ENCODE results near the gene TELO2.

The TELO2 gene

DNA sequence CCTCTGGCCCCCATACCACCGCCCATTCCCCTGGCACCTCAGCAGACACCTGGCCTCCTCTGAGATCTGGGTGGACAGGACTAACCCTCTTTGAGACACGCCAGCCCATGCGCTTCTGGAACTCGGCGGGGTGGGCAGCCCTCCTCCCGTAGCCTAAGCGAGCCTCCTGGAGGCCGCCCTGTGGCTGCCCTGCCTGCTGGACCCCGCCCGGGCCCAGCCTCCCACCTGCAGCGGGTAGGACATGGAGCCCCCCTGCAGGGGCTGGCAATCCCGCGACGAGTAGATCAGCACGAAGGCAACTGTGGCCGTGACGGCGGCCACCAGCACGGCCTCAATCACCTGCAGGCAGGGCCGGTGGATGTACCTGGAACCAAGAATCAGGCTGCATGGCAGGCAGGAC lies 40.6 kb upstream of the TELO2 start:
- Histone ChIP-seq H3K36me3 (ENCODE audit: control insufficient read depth, low read length) (peaks cover 24% of the 10 kb centered on the region), H3K4me3 (ENCODE audit: low read length) (no peak overlapping the region), H3K9me2 (replicated peaks; ENCODE audit: control insufficient read depth, low read length) (no peaks in the 10 kb centered on the region), H4K20me1 (ENCODE audit: control insufficient read depth, insufficient read depth, low read depth, low read length) (no peaks in the 10 kb centered on the region), H3K79me2 (ENCODE audit: control insufficient read depth, low read length) (no peaks in the 10 kb centered on the region), H3K27ac (ENCODE audit: low read depth, low read length) (no peak overlapping the region), H3K27me3 (ENCODE audit: control insufficient read depth, low read length) (no peaks in the 10 kb centered on the region), H3K4me2 (ENCODE audit: low read length) (no peak overlapping the region), H3K4me1 (ENCODE audit: control insufficient read depth, low read length) (no peaks in the 10 kb centered on the region), H3K9me3 (ENCODE audit: control insufficient read depth, insufficient read depth, low read length) (no peaks in the 10 kb centered on the region), H3F3A (ENCODE audit: control insufficient read depth, insufficient read depth) (no peaks in the 10 kb centered on the region)
- TF ChIP-seq, protein P1, sequence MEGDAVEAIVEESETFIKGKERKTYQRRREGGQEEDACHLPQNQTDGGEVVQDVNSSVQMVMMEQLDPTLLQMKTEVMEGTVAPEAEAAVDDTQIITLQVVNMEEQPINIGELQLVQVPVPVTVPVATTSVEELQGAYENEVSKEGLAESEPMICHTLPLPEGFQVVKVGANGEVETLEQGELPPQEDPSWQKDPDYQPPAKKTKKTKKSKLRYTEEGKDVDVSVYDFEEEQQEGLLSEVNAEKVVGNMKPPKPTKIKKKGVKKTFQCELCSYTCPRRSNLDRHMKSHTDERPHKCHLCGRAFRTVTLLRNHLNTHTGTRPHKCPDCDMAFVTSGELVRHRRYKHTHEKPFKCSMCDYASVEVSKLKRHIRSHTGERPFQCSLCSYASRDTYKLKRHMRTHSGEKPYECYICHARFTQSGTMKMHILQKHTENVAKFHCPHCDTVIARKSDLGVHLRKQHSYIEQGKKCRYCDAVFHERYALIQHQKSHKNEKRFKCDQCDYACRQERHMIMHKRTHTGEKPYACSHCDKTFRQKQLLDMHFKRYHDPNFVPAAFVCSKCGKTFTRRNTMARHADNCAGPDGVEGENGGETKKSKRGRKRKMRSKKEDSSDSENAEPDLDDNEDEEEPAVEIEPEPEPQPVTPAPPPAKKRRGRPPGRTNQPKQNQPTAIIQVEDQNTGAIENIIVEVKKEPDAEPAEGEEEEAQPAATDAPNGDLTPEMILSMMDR (IDR thresholded peaks at IDR 0.05; ENCODE audit: low read depth, low read length, poor library complexity, severe bottlenecking): no peak
- no peak for TF ChIP-seq EZH2phosphoT487 (IDR thresholded peaks at IDR 0.05; ENCODE audit: borderline replicate concordance, low read length)

DNA sequence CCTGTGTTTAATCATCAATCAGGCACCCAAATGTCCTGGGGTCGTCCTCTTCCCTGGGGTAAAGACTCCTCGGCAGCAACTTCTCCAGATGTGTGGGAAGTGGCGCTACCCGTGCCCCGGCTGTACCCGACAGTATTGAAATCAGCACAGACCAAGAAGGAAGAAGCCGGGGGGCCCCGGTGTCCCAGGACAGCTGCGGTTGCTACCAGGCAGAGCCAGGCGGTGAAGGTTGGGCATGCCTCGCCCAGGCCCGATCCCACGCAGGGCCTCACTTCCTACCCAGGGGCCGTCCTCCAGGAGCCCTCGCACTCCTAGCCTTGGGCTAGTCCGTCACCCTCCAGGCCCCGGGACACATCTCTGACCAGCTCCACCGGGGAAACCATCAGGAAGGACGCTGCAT lies 39.8 kb upstream of the TELO2 start:
- Histone ChIP-seq H4K20me1 (ENCODE audit: control insufficient read depth, insufficient read depth, low read depth, low read length) (no peaks in the 10 kb centered on the region), H3K36me3 (ENCODE audit: control insufficient read depth, low read length) (peaks cover 23% of the 10 kb centered on the region), H3K9me2 (replicated peaks; ENCODE audit: control insufficient read depth, low read length) (no peaks in the 10 kb centered on the region), H3K4me3 (ENCODE audit: low read length) (no peak overlapping the region), H3K27ac (ENCODE audit: low read depth, low read length) (no peak overlapping the region), H3K4me2 (ENCODE audit: low read length) (no peak overlapping the region), H3K79me2 (ENCODE audit: control insufficient read depth, low read length) (no peaks in the 10 kb centered on the region), H3K9me3 (ENCODE audit: control insufficient read depth, insufficient read depth, low read length) (no peaks in the 10 kb centered on the region), H3K27me3 (ENCODE audit: control insufficient read depth, low read length) (no peaks in the 10 kb centered on the region), H3F3A (ENCODE audit: control insufficient read depth, insufficient read depth) (no peaks in the 10 kb centered on the region), H3K4me1 (ENCODE audit: control insufficient read depth, low read length) (no peaks in the 10 kb centered on the region)
- TF ChIP-seq, protein P1 (IDR thresholded peaks at IDR 0.05; ENCODE audit: low read depth, low read length, poor library complexity, severe bottlenecking): no peak
- no peak for TF ChIP-seq EZH2phosphoT487 (IDR thresholded peaks at IDR 0.05; ENCODE audit: borderline replicate concordance, low read length)

DNA sequence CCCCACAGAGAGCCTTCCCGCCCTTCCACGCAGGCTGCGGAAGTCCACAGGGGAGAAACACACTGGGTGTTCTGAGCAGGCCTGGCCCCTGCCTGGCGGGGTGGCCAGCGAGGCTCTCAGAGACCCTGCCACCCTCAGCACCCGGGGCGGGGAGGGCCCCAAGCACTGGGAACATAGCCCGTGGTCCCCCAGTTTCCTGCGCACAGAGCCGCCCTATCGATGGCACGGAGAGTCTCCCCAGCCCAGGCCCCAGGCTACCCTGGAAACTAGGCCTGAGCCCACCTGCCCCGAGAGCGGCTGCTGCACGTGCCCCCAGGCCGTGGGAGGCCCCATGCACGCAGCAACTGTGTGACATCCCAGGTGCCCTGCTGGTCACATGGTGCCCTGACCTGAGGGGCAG lies 38.6 kb upstream of the TELO2 start:
- H3K9me2 ChIP-seq (replicated peaks; ENCODE audit: control insufficient read depth, low read length): no peaks in the 10 kb centered on the region
- H4K20me1 ChIP-seq (ENCODE audit: control insufficient read depth, insufficient read depth, low read depth, low read length): no peaks in the 10 kb centered on the region
- no peaks in the 10 kb centered on the region for H3K27me3 ChIP-seq (ENCODE audit: control insufficient read depth, low read length)
- H3K27ac ChIP-seq (ENCODE audit: low read depth, low read length): no peak overlapping the region
- no peak overlapping the region for H3K4me3 ChIP-seq (ENCODE audit: low read length)
- TF ChIP-seq, protein P1 (IDR thresholded peaks at IDR 0.05; ENCODE audit: low read depth, low read length, poor library complexity, severe bottlenecking): no peak
- TF ChIP-seq EZH2phosphoT487 (IDR thresholded peaks at IDR 0.05; ENCODE audit: borderline replicate concordance, low read length): no peak
- peaks cover 12% of the 10 kb centered on the region for H3K4me1 ChIP-seq (ENCODE audit: control insufficient read depth, low read length)
- no peaks in the 10 kb centered on the region for H3K9me3 ChIP-seq (ENCODE audit: control insufficient read depth, insufficient read depth, low read length)
- H3K79me2 ChIP-seq (ENCODE audit: control insufficient read depth, low read length): no peaks in the 10 kb centered on the region
- no peaks in the 10 kb centered on the region for H3F3A ChIP-seq (ENCODE audit: control insufficient read depth, insufficient read depth)
- H3K4me2 ChIP-seq (ENCODE audit: low read length): no peak overlapping the region
- H3K36me3 ChIP-seq (ENCODE audit: control insufficient read depth, low read length): peaks cover 27% of the 10 kb centered on the region
